HG02870 (cell line): ENCODE measurements around the gene UNC80.
"Not testable (repeated sequence)": the region's sequence is repeated elsewhere in the genome, so short reads cannot be mapped to it uniquely, and the experiment has no call there.

ENCODE experiments used
- ATAC-seq: cut with Tn5 transposase; IDR thresholded peaks from one replicate; pipeline ENCODE4 v1.9.1; 2021; ENCODE audit warnings: mild to moderate bottlenecking, moderate library complexity; ENCODE audit not compliant: unreplicated experiment

UNC80 gene, protein sequence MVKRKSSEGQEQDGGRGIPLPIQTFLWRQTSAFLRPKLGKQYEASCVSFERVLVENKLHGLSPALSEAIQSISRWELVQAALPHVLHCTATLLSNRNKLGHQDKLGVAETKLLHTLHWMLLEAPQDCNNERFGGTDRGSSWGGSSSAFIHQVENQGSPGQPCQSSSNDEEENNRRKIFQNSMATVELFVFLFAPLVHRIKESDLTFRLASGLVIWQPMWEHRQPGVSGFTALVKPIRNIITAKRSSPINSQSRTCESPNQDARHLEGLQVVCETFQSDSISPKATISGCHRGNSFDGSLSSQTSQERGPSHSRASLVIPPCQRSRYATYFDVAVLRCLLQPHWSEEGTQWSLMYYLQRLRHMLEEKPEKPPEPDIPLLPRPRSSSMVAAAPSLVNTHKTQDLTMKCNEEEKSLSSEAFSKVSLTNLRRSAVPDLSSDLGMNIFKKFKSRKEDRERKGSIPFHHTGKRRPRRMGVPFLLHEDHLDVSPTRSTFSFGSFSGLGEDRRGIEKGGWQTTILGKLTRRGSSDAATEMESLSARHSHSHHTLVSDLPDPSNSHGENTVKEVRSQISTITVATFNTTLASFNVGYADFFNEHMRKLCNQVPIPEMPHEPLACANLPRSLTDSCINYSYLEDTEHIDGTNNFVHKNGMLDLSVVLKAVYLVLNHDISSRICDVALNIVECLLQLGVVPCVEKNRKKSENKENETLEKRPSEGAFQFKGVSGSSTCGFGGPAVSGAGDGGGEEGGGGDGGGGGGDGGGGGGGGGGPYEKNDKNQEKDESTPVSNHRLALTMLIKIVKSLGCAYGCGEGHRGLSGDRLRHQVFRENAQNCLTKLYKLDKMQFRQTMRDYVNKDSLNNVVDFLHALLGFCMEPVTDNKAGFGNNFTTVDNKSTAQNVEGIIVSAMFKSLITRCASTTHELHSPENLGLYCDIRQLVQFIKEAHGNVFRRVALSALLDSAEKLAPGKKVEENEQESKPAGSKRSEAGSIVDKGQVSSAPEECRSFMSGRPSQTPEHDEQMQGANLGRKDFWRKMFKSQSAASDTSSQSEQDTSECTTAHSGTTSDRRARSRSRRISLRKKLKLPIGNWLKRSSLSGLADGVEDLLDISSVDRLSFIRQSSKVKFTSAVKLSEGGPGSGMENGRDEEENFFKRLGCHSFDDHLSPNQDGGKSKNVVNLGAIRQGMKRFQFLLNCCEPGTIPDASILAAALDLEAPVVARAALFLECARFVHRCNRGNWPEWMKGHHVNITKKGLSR (N-terminal part only)

GRCh38 chr2:209771474-209772289, at the start of gene UNC80:
TSS of gene UNC80 (plus strand) at chr2:209771832. CDS start at chr2:209772073, 241 bp downstream.
- ATAC-seq: no peak

- no peak for ATAC-seq
Measured at GRCh38 chr2:209726311-209726710, 45.3 kb upstream of the UNC80 start.

- no peak for ATAC-seq
Measured at GRCh38 chr2:209727077-209727476, 44.6 kb upstream of the UNC80 start.

- ATAC-seq: no peak
Measured at GRCh38 chr2:209734805-209735204, 36.8 kb upstream of the UNC80 start.

- no peak for ATAC-seq
Measured at GRCh38 chr2:209741953-209742352, 29.7 kb upstream of the UNC80 start.

DNA sequence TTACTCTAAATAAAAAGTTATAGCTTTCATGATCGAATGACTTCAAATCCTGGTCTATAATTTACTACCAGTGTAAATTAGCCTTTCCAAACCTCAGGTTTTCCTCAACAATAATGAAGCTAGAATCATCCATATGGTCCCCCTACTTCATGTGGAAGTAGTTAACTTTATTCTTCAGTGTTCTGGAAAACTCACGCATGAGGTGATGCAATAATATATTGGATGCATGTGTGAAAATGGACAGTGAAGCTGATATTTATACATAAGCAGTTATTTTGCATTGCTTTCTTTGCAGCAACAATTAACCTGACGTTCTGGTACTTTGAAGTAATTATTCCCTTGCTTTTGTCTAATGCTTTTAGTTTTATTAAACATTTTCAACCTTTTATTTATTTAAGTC, 18.6 kb upstream of the UNC80 start:
- no peak for ATAC-seq

GRCh38 chr2:209757163-209757562, 14.5 kb upstream of the UNC80 start:
- ATAC-seq: no peak

DNA sequence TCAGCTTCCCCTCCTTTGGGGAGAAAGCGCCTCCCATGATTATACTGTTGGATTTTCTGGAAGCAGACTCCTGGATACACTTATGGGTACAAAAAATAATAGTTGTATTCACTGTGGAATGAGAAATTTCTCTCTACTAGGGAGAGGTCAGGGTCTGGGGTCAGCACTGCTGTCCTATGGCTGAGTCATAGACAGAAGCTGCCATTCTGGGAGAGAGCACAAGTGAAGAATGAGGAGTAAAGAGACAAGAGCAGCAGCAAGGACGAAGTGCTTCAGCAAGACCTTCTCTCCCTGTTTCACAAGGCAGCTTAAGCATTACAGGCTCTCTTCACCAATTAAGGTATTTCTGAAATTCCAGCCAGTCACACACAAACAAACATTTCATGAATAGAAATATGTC, 10.1 kb upstream of the UNC80 start:
- ATAC-seq: no peak

DNA sequence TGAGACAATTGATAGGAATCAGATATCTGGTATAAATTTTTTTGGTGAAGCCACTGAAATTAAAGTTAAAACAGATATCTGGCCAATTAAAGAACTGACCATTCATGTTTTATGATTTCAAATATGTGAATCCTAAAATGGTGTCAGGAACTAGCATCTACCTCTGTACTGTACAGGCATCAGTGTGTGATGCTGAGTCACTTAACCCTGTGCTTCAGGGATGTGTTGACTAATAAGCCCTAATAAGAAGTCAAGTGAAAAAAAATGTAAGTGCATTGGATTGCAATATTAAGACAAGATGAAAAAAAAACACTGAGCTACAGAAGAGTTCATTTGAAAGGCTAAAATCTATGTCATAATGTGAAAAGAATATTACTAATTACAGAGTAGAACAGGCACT, 9.1 kb upstream of the UNC80 start:
- no peak for ATAC-seq

- ATAC-seq: no peak
Measured at GRCh38 chr2:209763106-209763505, 8.5 kb upstream of the UNC80 start.

- ATAC-seq: no peak
Measured at GRCh38 chr2:209766613-209767012, 5.0 kb upstream of the UNC80 start.

GRCh38 chr2:209767316-209767715, 4.3 kb upstream of the UNC80 start:
- no peak for ATAC-seq

- ATAC-seq: no peak
Measured at GRCh38 chr2:209768557-209768956, 3.1 kb upstream of the UNC80 start.

GRCh38 chr2:209772290-209772685, 656 bp downstream of the UNC80 start:
- ATAC-seq: no peak

- no peak for ATAC-seq
Measured at GRCh38 chr2:209773377-209773776, 1.7 kb downstream of the UNC80 start.

GRCh38 chr2:209787416-209787815, 15.8 kb downstream of the UNC80 start:
- ATAC-seq: no peak

GRCh38 chr2:209788925-209789324, 17.3 kb downstream of the UNC80 start:
- ATAC-seq: no peak

GRCh38 chr2:209790066-209790728, 18.6 kb downstream of the UNC80 start:
- ATAC-seq: no peak

DNA sequence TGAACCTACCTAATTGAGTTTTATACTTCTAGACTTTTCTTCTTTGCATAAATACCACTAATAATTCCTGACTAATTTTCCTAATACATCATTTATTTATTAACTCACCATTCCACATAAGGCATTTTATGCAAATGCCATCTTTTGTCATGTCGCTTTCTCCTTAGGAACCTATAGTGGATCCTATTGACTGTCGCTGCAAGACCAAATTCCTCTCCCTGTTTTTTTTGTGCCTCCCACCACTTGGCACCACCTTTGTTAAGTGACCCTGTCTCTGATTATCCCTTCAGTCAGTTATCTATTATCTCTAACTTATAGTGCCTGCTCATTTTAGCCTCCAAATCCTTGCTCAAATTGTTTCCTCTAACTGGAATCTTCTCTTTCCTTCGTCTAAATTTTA, 19.5 kb downstream of the UNC80 start:
- no peak for ATAC-seq

- not testable (repeated sequence) for ATAC-seq
Measured at GRCh38 chr2:209795425-209795824, 23.8 kb downstream of the UNC80 start.
